GM19239 (cell line): ENCODE results near the gene ARCN1.

Experiments
- DNase-seq: peaks from one replicate; pipeline ENCODE4 v3.0.0; 2011; ENCODE audit warnings: low spot score; ENCODE audit not compliant: insufficient read length
- FAIRE-seq: peaks from 2 replicates; lab custom pipeline; 2011; peaks lifted over from hg19 to GRCh38; lab: Jason Lieb, UNC

ARCN1 gene

DNA sequence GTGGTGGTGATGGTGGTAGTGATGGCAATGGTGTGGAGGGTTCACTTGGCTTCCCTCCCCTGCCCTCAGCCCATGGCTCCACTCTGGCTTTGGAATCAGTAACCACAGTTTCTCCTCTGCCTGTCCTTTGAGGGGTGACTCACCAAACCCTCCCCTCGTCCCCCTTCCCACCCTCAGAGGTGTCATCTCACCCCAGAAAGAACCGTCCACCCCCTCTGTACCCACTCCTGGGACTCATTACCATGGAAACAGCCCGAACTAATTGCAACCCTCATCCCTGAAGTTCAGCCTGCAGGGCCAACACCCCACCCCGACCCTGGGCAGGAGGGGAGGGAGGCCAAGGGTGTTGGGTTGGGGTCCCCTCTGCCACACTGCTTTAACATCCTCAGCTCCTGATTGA is 61.8 kb downstream of the ARCN1 start:
- DNase-seq (no peak), FAIRE-seq (no peak)

DNA sequence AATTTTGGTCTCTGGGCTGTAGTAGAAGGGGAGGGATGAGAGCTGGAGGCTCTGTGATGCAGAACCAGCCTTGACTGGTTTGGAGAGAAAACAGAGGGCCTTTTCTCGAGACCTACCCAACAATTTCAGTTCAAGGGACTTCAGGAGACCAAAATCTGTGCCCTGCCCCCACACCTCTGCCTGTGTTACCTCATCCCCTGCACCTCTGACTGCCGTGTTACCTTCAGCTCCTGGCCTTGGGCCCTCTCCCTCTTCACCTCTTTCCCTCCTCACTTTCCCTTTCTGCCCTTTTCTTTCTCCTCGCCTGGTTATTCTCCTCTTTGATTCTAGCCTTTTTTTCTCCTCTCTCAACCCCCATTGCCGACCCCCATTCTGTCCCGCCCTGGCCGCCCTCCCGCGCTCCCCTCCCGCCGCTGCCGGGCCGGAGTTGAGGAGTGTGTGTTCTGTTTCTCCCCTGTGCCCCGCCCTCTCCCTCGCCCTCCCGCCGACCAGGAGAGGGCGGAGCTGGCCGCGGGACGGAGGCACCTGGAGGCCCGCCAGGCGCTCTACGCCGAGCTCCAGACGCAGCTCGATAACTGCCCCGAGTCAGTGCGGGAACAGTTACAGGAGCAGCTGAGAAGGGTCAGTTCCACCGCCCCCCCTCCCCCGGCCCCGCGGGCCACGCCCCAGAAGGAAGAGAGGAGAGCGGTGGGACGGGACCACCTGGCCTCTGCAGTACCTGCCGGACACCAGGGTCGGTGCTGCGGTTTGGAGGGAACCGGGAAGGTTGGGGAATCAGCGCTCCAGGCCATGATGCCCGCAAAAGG is 62.4 kb downstream of the ARCN1 start:
- FAIRE-seq (no peak), DNase-seq (no peak)

DNA sequence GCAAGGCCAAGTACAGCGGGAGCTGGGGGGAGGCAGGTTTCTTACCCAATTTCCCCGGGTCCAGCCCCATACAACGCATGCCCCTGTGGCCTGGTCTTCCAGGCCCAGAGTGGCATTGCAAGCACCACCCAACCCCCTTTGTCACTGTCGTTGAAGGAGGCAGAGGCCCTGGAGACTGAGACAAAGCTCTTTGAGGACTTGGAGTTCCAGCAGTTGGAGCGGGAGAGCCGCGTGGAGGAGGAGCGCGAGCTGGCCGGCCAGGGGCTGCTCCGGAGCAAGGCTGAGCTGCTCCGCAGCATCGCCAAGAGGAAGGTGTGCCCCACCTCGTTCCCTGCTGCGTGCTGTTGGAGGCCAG is 63.0 kb downstream of the ARCN1 start:
- no peak for FAIRE-seq

DNA sequence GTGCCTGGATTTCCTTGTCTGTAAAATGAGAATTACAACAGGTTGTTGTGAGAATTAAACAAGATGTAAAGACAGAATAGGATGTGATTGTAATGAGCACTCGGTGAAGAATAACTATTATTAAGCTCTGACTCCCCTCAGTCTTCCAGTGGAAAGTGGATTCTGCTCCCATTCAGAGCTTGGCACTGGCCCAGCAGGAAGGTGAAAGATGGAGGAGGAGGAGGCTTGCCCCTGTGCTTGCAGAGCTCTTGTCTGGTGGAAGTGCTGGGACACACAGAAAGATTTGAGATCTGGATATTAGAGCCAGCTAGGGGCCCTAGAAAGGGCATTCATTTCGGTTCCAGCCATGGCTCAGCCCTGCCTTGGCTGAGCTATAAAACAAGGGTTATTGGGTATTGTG is 63.4 kb downstream of the ARCN1 start:
- FAIRE-seq (no peak), DNase-seq (no peak)

More for the DNA sequence above, 63.0 kb downstream of the ARCN1 start:
- no peak for DNase-seq

DNA sequence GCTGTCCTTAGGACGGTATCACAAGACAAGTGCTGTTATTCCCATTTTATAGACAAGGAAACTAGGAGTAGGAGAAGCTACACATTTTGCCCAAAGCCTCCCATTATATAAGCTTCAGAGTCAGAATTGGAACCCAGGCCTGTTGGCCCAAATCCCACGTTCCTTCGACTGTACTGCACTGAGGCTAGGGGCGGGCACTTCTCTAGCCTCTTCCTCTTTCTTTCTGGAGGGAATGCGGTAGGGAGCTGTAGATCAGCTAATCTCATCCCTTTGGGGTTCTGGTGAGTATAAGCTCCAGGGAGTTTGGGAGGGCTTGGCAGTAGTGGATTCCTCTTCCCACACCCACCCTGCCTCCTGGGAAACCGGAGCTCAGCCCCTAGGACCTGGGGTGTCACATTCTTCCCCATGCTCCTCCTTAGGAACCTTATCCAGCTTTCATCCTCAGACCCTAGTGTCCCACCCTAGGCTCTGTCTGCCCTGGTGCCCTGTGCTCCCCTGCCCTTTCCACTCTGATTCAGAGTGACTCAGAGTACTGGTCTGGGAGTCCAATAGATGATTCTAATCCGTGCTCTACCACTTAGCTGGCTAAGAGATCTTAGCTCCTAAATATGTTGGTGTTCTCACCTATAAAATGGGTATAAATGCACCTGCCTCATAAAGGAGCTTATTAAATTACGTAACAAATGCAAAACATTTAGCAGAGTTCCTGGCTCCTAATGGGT is 64.5 kb downstream of the ARCN1 start:
- no peak for FAIRE-seq
- DNase-seq: no peak

DNA sequence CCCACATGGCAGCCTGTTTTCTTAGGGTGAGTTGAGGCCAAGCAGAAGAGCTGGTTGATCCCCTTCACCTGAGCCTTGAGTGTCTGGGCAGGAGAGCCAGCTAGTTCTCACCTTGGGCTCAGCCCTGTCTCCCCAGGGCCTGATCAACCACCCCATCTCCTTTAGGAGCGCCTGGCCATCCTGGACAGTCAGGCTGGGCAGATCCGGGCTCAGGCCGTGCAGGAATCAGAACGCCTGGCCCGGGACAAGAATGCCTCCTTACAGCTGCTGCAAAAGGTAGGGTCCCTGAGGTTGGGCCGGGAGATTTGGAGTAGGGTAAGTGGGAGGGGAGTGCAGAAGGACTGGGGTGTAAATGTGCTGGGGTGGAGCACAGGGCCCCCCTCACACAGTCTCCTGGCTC is 66.5 kb downstream of the ARCN1 start:
- FAIRE-seq (no peak), DNase-seq (no peak)

DNA sequence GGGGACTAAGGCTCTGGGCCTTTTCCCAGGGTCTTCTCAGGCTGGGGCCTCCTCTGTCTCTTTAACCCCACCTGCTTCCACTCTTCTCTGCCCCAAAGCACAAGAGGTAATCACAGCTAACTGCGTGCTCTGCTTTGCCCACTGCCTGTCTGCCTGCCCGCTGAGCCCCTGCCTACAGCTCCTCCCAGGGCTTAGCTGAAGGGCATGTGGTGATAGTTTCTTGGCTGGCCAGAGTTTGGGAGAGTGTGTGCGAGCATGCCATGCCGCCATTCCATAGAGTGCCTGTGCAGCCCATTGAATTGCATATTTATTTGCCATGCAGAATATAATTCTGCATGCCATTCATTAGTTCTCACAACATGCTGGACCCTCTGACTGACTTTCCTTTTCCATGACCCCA is 67.7 kb downstream of the ARCN1 start:
- no peak for FAIRE-seq
- no peak for DNase-seq

DNA sequence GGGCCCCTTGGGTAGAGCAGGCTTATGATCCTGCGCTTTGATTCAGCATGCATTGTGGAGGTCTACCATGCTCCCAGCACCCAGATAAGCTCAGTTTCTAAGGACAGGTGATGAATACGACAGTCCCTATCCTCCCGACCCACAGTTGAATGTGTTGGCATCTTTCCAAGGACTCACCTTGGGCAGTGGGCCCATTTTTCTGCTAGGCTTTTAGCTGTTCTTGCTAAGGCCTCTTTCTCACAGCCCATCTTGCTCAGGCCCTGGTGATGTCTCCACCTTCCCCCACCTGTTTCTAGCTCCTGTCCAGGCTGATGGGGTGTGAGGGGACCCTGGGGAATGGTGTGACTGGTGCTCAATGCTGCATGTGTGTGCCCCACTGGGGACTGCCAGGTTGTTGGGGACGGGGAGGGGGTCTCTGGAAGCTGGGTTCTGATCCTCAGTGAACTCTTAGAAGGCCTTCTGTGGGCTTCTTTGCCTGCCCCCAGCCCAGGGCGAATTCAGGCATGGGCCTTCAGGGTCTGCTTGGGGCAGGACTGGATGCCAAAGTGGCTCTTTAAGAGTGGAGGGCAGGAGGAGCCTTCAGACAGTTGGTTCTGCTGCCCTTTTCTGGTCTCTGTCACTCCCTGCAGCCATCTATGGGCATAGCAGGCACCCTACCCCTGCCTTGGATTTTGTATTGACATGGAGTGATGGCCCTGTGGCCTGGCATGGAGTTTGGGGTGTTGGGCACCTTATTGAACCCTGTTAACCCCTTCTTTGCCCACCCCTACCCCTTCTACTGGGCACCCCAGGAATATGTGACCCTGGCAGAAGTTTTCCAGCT is 68.3 kb downstream of the ARCN1 start:
- no peak for DNase-seq
- FAIRE-seq: no peak

DNA sequence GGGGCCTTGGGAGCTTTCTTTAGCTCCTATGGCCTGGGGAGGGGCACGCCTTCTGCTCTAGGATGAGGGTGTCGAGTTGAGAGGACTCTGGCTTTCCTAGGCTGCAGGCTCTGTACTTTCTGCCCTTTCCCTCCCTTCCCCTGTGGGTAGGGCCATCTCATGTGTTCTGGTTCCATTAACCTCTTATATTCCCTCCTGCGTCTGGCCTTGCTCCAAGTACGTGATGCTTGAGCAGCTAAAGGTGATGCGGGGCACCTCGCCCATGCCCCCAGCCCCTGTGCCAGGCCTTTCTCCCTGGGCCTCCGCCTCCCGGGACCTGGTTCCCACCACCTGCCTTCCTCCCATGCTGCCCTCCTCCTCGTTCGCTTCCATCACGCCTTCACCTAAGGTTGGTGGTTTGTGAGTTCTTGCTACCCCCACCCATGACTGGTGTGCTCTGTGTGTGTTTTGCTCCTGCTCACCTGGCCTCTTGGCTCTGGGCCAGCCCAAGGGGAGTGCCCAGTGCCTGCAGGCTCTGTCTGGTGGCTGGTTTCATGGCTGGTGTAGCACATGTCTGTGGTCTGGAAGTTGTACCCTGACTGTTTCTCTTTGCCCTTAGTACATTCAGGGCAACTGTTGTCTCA is 69.3 kb downstream of the ARCN1 start:
- FAIRE-seq: no peak
- no peak for DNase-seq

DNA sequence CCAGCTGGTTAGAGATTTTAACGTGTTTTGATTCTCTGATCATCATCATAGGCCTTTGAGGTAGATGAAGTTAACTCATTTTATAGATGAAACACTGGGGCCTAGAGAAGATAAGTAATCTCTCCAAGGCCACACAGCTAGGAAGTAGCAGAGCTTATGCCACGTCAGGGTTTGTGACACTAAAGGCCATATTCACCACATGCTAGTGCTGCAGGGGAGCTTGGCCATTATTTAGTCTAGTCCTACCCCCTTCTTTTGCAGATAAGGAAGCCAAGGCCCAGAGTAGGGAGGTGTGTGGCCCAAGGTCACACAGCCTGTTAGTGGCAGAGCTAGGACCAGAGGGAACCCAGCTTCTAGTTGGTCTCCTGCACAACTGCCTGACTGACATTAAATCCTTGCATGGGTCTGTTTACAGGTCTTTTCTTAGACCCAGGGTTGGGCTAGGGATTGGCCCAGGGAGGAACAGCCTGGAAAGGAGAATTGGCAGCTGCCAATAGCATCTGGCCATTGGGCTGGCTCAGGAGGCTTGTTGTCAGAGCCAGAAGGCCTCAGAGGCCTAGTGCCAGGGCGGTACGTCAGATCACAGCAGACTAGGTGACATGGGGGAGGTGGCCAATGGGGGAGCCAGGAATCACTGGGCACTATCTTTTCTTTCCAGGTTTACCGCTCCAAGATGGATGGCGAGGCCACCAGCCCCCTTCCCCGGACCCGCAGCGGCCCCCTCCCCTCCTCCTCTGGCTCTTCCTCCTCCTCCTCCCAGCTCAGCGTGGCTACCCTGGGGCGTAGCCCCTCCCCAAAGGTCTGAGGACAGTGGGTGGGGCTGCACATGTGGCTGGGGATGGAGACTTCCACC is 71.2 kb downstream of the ARCN1 start:
- no peak for FAIRE-seq
- DNase-seq: no peak

DNA sequence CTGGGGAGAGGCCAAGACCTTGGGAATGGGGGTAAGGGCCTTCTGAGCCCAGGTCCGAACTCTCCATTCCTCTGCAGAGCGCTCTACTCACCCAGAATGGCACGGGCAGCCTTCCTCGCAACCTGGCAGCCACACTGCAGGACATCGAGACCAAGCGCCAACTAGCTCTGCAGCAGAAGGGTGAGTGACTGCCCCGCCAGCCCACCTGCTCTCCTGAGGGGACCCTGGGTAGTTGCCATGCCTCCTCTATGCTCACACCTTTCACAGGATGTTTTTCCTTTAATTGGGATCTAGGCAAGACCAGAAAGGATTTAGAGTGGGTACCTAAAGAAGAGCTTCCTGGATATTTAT is 71.8 kb downstream of the ARCN1 start:
- FAIRE-seq (no peak), DNase-seq (no peak)

DNA sequence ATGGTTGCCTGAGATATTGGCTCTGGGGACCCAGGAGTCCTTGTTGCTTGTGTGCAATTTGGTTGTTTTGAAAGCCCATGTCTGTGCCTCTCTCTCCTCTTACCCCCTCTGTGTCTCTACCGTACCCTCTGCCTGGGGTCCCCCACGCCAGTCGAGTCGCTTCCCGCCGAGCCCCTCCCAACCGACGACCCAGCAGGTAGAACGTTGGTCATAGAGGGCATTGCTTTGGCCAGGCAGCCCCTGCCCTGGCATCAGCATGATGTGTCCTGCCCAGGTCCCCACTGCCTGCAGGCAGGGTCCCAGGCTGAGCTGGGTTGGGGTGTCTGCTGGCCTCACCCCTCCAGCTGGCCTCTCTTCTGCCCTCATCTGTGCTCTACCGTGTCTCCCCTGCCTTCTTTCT is 72.3 kb downstream of the ARCN1 start:
- FAIRE-seq: no peak
- DNase-seq: no peak

DNA sequence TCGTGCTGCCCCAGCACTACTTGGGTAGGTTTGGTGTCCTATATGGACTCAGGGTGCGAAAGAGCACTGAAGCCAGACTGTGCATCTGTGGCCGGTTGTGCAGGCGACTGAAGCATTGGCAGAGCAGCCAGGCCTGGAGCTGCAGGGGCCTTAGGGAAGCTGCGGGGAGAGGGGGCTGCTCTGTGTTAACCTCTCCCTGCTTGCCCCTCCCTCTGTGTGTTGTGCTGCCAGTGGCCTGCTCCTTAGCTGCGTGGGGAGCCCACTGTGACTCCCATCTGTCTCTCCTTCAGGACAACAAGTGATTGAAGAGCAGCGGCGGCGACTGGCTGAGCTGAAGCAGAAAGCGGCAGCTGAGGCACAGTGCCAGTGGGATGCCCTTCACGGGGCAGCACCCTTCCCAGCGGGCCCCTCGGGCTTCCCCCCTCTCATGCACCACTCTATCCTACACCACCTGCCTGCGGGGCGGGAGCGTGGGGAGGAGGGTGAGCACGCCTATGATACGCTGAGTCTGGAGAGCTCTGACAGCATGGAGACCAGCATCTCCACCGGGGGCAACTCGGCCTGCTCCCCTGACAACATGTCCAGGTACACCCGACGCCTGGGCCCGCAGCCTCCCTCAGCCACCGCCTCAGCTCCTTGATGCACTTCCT is 73.0 kb downstream of the ARCN1 start:
- FAIRE-seq: no peak

DNA sequence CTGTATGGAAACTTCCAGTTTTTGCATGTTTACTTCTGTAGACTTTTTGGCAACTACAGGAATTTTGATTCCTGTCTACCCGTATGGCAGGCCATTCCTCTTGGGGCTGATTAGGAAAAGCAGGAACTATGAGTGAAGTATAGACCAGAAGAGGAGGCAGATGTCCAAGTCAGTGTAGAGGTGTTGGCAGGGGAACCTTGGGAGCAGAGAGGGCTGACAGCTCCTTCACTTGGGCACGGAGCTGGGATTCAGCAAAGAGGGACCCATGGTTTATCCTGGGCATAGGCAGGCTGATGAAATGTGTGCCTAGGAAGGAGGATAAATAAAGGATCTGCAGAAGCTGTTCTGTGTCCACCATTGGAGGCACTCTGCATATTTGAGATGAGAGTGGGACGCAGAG is 74.2 kb downstream of the ARCN1 start:
- DNase-seq (no peak), FAIRE-seq (no peak)

More for the DNA sequence above, 73.0 kb downstream of the ARCN1 start:
- DNase-seq: no peak

DNA sequence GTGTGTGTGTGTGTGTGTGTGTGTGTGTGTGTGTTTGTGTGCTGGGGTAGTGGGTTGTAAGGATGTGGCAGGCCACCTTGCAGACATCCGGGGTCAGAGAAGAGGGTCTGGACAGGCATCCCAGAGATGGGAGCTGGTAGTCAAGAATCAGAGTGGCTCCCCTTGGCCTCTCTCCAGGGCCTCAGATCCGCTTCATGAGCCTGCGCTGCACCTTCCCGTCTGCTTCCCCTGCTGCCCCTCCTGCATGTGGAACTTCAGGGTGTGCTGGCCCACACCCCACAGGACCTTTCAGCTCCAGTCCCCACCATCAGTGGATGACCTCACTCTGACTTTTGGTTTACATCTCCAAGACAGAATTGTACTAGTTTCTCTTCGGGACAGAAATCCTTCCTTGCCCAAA is 76.1 kb downstream of the ARCN1 start:
- no peak for DNase-seq
- FAIRE-seq: no peak

DNA sequence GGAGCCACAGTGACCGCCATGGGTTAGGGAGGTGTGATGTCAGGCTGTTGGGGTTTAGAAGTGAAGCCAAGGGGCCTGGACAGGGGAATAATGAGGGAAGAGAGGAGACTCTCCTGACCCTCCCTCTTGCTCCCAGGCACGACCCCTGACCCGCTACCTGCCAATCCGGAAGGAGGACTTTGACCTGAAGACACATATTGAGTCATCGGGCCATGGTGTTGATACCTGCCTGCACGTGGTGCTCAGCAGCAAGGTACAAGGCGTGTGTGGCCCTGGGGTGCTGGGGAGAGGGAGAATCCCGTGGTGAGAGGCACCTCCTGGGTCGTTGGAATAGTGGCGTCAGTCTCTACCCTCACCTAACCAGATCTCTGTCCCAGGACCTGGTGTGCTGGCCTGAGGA is 77.7 kb downstream of the ARCN1 start:
- DNase-seq (no peak), FAIRE-seq (no peak)

DNA sequence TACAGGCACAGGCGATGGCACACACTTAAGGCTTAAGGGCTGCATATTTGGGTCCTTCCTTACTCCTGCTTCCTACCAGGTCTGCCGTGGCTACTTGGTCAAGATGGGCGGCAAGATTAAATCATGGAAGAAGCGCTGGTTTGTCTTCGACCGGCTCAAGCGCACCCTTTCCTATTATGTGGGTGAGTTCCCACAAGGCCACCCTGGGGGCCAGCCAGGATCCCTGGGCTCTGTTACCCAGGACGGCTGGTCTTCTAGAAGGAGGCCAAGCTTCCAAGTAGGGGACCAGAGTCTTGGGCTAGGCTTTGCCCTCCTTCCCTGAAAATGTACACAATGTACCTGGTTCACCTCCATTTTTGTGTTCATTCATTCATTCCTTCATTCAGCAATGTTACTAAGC is 78.2 kb downstream of the ARCN1 start:
- FAIRE-seq (no peak), DNase-seq (no peak)

DNA sequence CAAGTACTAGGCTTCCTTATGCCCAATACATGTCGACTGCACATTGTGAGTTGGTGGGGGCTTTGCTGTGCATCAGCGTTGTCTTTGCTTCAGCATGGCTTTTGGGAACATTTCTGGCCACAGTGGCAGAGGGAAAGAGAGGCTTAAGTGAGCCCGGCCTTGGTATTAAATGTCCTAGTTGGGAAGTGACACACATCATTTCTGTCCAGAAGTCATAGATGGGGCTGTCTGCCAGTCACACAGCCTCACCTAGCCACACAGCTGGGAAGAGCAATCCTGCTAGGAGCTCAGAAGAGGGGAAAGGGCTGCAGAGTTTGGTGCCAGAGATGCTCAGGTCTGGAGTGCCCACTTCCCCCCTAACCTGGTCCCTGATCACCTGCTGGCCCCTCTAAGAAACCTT is 79.6 kb downstream of the ARCN1 start:
- FAIRE-seq (no peak), DNase-seq (no peak)
